ENCODE results near the gene TAF1L.

TAF1L gene

GRCh38 chr9:32589083-32589723 lies 46.3 kb downstream of the TAF1L start:
- FAIRE-seq (no peak), DNase-seq (ENCODE audit: low spot score) (peak; percentile 38)

DNA sequence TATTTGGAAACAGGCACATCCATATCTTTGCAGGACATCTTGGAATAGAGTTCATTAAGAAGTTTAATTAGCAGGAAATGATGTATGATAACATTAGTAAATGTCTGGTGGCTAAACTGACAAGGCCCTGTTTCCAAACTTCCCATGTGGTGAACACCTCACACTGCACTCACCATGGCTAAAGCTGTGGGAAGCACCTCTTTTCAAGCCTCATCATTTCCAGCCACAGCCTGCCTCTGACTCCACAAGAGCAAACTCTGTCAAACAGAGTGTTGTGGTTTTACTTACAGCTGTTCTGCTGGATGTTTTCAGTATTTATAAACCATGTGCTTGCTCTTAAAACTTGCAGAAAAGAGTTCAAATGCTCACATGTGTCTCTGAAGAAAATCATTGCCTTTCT lies 47.6 kb downstream of the TAF1L start:
- no peak for DNase-seq (ENCODE audit: low spot score)
- FAIRE-seq: no peak

- FAIRE-seq: no peak
Observed at GRCh38 chr9:32584784-32585183, 50.7 kb downstream of the TAF1L start.

DNA sequence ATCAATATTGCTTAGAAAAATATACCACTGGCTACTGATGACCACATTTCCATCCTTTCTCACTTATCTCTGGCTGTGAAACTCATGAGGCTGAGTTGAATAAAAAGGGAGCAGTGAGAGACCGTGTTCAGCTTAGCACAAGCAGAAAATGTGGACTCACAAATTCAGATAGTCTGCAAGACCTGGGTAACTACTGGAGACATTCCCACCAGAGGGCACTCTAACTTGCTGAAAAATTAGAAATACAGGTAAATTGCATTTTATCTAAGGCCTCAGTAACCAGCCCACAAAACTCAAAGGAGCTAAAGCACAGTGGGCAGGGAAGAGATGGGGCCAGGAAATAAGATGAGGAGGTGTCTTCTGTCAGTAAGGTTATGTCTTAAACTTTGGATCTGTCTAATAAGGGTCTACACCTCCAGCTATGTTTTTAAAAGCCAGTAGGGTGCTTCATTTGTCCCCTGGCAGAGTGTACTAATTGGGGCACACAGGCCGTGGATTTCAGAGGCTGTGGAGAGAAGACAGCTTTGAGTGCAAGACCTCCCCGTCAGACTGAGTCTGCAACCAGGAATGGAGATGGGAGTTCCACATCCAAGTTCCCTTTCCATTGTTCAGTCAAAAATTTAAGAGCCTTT lies 53.8 kb downstream of the TAF1L start:
- no peak for FAIRE-seq
- DNase-seq (ENCODE audit: low spot score): peak; percentile 29

More at GRCh38 chr9:32584784-32585183, 50.7 kb downstream of the TAF1L start:
- no peak for DNase-seq (ENCODE audit: low spot score)

DNA sequence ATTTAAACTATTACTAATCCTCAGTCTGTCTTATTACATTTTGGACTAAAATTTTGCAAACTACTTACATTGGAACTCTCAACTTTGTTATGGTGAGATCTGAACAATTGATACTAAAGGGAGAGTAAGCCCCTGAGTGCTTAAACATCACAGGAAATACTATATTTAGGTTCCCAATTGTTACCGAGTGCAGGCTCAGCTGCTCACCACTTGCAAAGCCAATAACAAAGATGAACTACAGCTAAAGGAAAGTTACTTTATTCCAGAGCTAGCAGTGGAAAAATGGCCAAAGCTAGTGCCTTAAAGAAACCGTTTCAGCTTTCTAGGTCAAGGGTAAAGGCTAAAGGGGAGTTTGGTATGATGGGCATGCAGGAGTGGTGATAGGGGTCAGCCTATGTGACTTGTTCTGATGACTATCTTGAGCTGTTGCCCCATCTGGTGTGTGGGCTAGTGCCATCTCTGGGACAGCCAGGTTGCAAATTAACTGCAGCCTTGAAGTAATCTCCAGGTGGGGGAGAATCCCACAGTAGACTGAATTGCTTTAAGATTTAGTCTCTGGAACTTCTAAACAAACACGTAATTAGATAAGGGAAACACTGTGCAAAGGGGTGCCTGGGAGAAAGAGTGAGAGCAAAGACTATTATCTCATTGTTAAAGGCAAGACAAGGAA lies 54.7 kb downstream of the TAF1L start:
- no peak for FAIRE-seq
- DNase-seq (ENCODE audit: low spot score): peak; percentile 7

- FAIRE-seq (peak; percentile 23), DNase-seq (ENCODE audit: low spot score) (no peak)
Observed at GRCh38 chr9:32579706-32580331, 55.6 kb downstream of the TAF1L start.
